Activated CD4-positive, alpha-beta T cell treated with anti-CD3 and anti-CD28 coated beads, Interleukin-2, Interleukin-6, amounts not matched to agents 100 ng/mL and 50 ng/mL, durations not matched to agents 16 hours and 8 hours (primary cell): ENCODE measurements around the gene CHRNA10.

ENCODE experiments used
- DNase-seq: peaks from one replicate; pipeline ENCODE4 v3.0.0-alpha.2; 2020

The CHRNA10 gene

GRCh38 chr11:3671334-3672254 lies at the start of gene CHRNA10:
Gene CHRNA10, minus strand, starts transcription at chr11:3671384. Its CDS starts 72 bp downstream, at chr11:3671312.
- no peak for DNase-seq

DNA sequence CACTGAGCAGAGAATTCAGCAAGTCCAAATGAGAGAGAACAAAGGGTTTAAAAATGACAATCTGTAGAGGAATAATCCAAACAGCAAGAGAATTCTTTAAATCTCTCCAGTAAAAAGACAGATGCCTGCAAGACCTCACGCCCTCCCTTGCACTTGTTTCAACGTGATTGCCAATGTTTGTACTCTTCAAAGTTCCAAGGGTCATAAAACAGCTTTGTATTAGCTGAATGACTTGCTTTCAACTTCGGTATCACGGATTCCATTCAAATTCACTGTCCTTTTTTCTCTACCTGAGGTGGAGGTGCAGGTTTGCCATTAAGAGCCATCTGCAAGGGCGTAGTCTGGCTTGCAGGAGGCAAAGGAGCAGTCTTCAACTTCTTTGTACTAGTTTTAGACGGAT lies 41.1 kb upstream of the CHRNA10 start:
- DNase-seq = no peak

DNA sequence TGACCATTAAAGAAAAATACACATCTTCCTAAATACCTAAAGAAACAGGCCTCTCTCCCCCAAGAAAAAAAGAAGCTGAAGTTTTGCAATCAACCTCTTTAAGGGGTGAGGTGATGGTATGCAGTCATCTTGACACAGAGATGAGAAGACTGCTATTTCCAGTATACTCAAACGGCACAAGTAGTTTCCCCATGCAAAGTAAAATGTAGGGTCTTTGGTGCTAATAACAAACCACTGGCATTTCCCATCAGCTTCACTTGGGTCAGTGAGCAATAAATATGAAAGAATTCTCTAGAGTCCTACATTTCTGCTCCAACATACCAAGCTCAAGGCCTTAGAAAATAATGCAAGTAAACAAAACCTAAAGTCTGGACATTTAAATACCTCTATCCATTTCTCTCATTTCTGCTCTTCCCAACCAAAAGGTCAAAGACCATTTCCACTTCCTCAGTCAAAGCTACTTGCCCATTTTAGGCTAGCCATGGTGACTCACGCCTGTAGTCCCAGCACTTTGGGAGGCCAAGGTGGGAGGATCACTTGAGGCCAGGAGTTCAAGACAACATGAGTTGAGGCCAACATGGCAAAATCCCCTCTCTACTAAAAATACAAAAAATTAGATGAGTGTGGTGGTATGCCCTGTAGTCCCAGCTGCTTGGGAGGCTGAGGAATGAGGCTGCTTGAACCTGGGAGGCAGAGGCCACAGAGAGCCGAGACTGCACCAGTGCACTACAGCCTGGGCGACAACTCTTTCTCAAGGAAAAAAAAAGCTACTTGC lies 39.5 kb upstream of the CHRNA10 start:
- no peak for DNase-seq

GRCh38 chr11:3709977-3710376 lies 38.8 kb upstream of the CHRNA10 start:
- DNase-seq = no peak

GRCh38 chr11:3707176-3707575 lies 36.0 kb upstream of the CHRNA10 start:
- no peak for DNase-seq

GRCh38 chr11:3703383-3703782 lies 32.2 kb upstream of the CHRNA10 start:
- DNase-seq = no peak

DNA sequence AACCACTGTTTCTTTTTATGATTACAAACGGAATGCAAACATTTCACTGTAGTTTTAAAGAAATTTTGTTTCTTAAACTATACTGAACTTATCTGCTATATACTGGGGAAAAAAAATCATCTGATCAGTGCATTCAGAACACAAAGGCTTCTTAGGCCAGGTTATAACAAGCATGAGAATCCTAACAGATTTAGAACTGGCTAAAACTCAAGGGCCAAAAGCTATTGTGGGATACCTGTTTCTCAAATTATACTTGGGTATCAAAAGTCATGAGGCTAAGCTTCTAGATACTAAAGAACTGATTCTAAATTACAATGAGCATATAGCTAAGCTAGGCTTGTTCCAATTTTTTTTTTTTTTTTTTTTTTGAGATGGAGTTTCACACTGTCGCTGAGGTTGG lies 29.7 kb upstream of the CHRNA10 start:
- DNase-seq = no peak

DNA sequence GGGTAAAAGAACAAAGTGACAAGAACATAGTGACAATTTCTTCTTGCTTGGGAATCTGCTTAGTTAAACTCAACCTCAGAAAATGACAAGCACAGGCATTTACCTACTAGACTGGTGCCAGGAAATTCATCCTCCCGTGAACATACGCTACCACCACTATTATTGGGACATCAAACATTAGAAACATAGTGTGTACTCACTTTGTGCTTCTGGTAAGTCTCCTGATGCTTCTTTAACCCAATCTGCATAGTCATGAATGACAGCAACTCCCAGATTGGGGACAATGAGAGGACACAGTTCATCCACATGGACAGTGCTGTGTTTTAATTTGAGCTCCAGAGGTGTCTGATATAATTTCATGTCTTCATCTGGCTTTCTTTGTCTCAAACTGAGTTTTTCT lies 29.2 kb upstream of the CHRNA10 start:
- DNase-seq = no peak

DNA sequence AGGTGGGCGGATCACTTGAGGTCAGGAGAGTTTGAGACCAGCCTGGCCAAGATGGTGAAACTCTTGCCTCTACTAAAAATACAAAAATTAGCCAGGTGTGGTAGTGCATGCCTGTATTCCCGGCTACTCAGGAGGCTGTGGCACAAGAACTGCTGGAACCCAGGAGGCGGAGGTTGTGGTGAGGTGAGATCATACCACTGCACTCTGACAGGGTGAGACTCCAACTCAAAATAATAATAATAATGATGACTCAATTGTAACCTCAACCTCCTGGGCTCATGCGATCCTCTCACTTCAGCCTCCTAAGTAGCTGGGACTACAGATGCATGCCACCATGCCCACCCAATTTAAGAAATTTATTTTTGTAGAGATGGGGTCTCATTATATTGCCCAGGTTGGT lies 15.6 kb upstream of the CHRNA10 start:
- no peak for DNase-seq

- no peak for DNase-seq
Observed at GRCh38 chr11:3685923-3686322, 14.7 kb upstream of the CHRNA10 start.

- DNase-seq = no peak
Observed at GRCh38 chr11:3684819-3685172, 13.6 kb upstream of the CHRNA10 start.

- DNase-seq = no peak
Observed at GRCh38 chr11:3684129-3684818, 13.1 kb upstream of the CHRNA10 start.

GRCh38 chr11:3683039-3683438 lies 11.9 kb upstream of the CHRNA10 start:
- no peak for DNase-seq

- DNase-seq = no peak
Observed at GRCh38 chr11:3679077-3679476, 7.9 kb upstream of the CHRNA10 start.

DNA sequence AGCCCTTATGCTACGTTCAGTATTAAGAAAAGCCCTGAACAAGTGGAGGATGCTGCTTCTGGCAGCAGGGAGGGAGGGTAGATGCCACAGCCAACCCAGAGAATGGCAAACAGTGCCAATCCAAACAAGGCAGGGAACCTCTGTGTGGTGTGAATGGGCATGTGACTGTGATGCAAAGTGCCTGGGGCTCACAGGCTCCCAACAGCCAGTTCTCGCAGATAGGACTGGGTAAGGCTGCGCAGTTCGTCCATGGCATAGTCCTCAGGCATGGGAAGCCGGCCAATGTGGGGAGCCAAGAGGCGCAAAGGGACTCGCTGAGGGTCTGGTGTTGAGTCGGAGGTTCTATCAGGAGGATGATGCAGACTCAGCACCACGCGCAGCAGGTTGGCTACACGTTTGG lies 4.8 kb upstream of the CHRNA10 start:
- DNase-seq = no peak

DNA sequence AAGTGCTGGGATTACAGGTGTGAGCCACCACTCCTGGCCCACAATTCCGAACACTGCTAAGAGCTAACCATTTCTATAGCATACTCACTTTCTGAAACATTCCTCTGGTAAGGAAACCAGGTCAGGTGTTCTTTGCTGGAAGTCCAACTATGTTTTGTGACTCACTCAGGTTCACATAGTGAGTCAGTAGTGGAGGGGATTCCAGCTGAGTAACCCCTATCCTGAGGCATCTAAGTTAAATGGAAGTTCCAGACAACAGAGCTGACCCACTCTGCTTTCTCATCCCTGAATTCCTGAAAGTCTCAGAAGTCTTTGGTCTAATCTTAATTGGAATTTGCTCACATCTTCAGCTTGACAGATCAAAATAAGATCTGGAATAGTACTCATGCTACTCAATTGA lies 3.0 kb upstream of the CHRNA10 start:
- no peak for DNase-seq

GRCh38 chr11:3669742-3670183 lies 1.4 kb downstream of the CHRNA10 start:
- DNase-seq = no peak

GRCh38 chr11:3669128-3669527 lies 2.1 kb downstream of the CHRNA10 start:
- DNase-seq = no peak

GRCh38 chr11:3667149-3668035 lies 3.8 kb downstream of the CHRNA10 start:
- no peak for DNase-seq

GRCh38 chr11:3666023-3666530 lies 5.1 kb downstream of the CHRNA10 start:
- no peak for DNase-seq

- no peak for DNase-seq
Observed at GRCh38 chr11:3665336-3666022, 5.7 kb downstream of the CHRNA10 start.
